Ovary (tissue), 3 donors: ENCODE measurements around the gene GHRL.

ENCODE experiments used
- CTCF ChIP-seq, 3 donors: fragments of 450-650 bp in 2 of 3; fragments of 200-600 bp in 1 of 3; IDR thresholded peaks; one replicate each; pipeline versions ENCODE4 v1.5.1 to v1.8.0; 2016 to 2022; ENCODE audit warnings: antibody characterized with exemption in 3 of 3, mild to moderate bottlenecking in 1 of 3
- POLR2A ChIP-seq: fragments of 450-650 bp; IDR thresholded peaks from one replicate; pipeline ENCODE4 v1.6.1; 2017; ENCODE audit warnings: antibody characterized with exemption, mild to moderate bottlenecking, moderate library complexity
- donor health status: DM: no; HTN: no; CAD: no.

- TF ChIP-seq CTCF (IDR thresholded peaks at IDR 0.05) = no peak
- no peak for TF ChIP-seq POLR2A
Observed at GRCh38 chr3:10335190-10335738, 42.5 kb upstream of the GHRL start.
